SU-DHL-6 (cell line): ENCODE results near the gene ZFYVE16.

Experiments used
- CTCF ChIP-seq: fragments of 200-600 bp; sonication (generic); IDR thresholded peaks from one replicate; pipeline ENCODE4 v1.5.1; 2017; ENCODE audit warnings: antibody characterized with exemption, mild to moderate bottlenecking, low read length, moderate library complexity; ENCODE audit not compliant: insufficient read depth, poor library complexity, severe bottlenecking
- EZH2phosphoT487 ChIP-seq: fragments of 200-600 bp; sonication (generic), shearing (Covaris generic); conservative IDR thresholded peaks from 2 replicates; pipeline ENCODE4 v1.6.1; 2018; ENCODE audit warnings: mild to moderate bottlenecking, antibody characterized with exemption, low read length, moderate library complexity, mixed read lengths

- TF ChIP-seq CTCF (no peak), EZH2phosphoT487 (no peak)
These were observed 35.1 kb upstream of the ZFYVE16 start for GRCh38 chr5:80372780-80373179.
